Measurements from ENCODE around the gene CCDC9B.

Gene CCDC9B

GRCh38 chr15:40335938-40336743 is 4.6 kb downstream of the CCDC9B start:
- peaks cover 12% of the 10 kb centered on the region for H3K4me1 ChIP-seq (ENCODE audit: insufficient read depth, low read length)
- no peak overlapping the region for H3K4me3 ChIP-seq (ENCODE audit: low read length)
- H2AFZ ChIP-seq (ENCODE audit: low read depth, low read length), result no peak overlapping the region
- H3K36me3 ChIP-seq (ENCODE audit: insufficient read depth, low read length), result no peaks in the 10 kb centered on the region
- peaks cover 2% of the 10 kb centered on the region for H3K27me3 ChIP-seq (ENCODE audit: insufficient read depth, low read length)
- H3K9me3 ChIP-seq (ENCODE audit: low read length), result no peaks in the 10 kb centered on the region

GRCh38 chr15:40334941-40335795 is 5.6 kb downstream of the CCDC9B start:
- Histone ChIP-seq H3K4me1 (ENCODE audit: insufficient read depth, low read length) (peaks cover 6% of the 10 kb centered on the region), H3K27me3 (ENCODE audit: insufficient read depth, low read length) (peaks cover 2% of the 10 kb centered on the region), H3K36me3 (ENCODE audit: insufficient read depth, low read length) (no peaks in the 10 kb centered on the region), H3K9me3 (ENCODE audit: low read length) (no peaks in the 10 kb centered on the region), H2AFZ (ENCODE audit: low read depth, low read length) (no peak overlapping the region), H3K4me3 (ENCODE audit: low read length) (no peak overlapping the region)

GRCh38 chr15:40334541-40334940 is 6.2 kb downstream of the CCDC9B start:
- Histone ChIP-seq H3K9me3 (ENCODE audit: low read length) (no peaks in the 10 kb centered on the region), H3K4me3 (ENCODE audit: low read length) (no peak overlapping the region), H2AFZ (ENCODE audit: low read depth, low read length) (no peak overlapping the region), H3K27me3 (ENCODE audit: insufficient read depth, low read length) (peaks cover 2% of the 10 kb centered on the region), H3K4me1 (ENCODE audit: insufficient read depth, low read length) (peaks cover 12% of the 10 kb centered on the region), H3K36me3 (ENCODE audit: insufficient read depth, low read length) (no peaks in the 10 kb centered on the region)

GRCh38 chr15:40333922-40334492 is 6.7 kb downstream of the CCDC9B start:
- peaks cover 15% of the 10 kb centered on the region for H3K4me1 ChIP-seq (ENCODE audit: insufficient read depth, low read length)
- H3K4me3 ChIP-seq (ENCODE audit: low read length), result no peak overlapping the region
- H2AFZ ChIP-seq (ENCODE audit: low read depth, low read length), result no peak overlapping the region

GRCh38 chr15:40332113-40332781 is 8.5 kb downstream of the CCDC9B start:
- no peaks in the 10 kb centered on the region for H3K9me3 ChIP-seq (ENCODE audit: low read length)
- peaks cover 31% of the 10 kb centered on the region for H3K4me1 ChIP-seq (ENCODE audit: insufficient read depth, low read length)
- no peaks in the 10 kb centered on the region for H3K27me3 ChIP-seq (ENCODE audit: insufficient read depth, low read length)
- H3K4me3 ChIP-seq (ENCODE audit: low read length), result no peak overlapping the region
- no peak overlapping the region for H2AFZ ChIP-seq (ENCODE audit: low read depth, low read length)
- no peaks in the 10 kb centered on the region for H3K36me3 ChIP-seq (ENCODE audit: insufficient read depth, low read length)

More at GRCh38 chr15:40333922-40334492, 6.7 kb downstream of the CCDC9B start:
- H3K36me3 ChIP-seq (ENCODE audit: insufficient read depth, low read length), result no peaks in the 10 kb centered on the region
- H3K27me3 ChIP-seq (ENCODE audit: insufficient read depth, low read length), result peaks cover 2% of the 10 kb centered on the region
- H3K9me3 ChIP-seq (ENCODE audit: low read length), result no peaks in the 10 kb centered on the region

DNA sequence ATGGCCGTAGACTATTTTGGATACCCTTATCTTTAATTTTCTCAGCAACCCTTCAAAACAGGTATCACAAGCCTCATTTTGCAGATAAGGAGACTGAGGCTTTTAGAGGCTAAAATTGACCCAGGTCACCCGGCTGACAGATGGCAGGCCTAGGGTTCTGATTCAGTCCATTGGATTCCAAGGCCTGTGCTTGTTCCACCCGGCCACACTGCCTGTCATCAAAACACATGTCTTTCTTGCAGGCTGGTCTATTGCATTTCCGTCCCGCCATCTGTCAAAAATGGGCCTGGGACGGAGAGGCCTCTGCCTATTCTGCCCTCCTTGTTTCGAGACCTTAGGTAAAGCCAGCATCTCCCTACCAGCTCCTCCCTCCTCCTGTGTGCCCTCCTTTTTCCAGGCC is 9.1 kb downstream of the CCDC9B start:
- Histone ChIP-seq H3K4me1 (ENCODE audit: insufficient read depth, low read length) (peaks cover 37% of the 10 kb centered on the region), H3K36me3 (ENCODE audit: insufficient read depth, low read length) (no peaks in the 10 kb centered on the region), H3K4me3 (ENCODE audit: low read length) (no peak overlapping the region), H3K9me3 (ENCODE audit: low read length) (no peaks in the 10 kb centered on the region), H2AFZ (ENCODE audit: low read depth, low read length) (no peak overlapping the region), H3K27me3 (ENCODE audit: insufficient read depth, low read length) (no peaks in the 10 kb centered on the region)

GRCh38 chr15:40331026-40331425 is 9.7 kb downstream of the CCDC9B start:
- peaks cover 42% of the 10 kb centered on the region for H3K4me1 ChIP-seq (ENCODE audit: insufficient read depth, low read length)
- no peaks in the 10 kb centered on the region for H3K27me3 ChIP-seq (ENCODE audit: insufficient read depth, low read length)
- H3K36me3 ChIP-seq (ENCODE audit: insufficient read depth, low read length), result no peaks in the 10 kb centered on the region
- H3K9me3 ChIP-seq (ENCODE audit: low read length), result no peaks in the 10 kb centered on the region
- H3K4me3 ChIP-seq (ENCODE audit: low read length), result no peak overlapping the region
- H2AFZ ChIP-seq (ENCODE audit: low read depth, low read length), result no peak overlapping the region

- Histone ChIP-seq H3K4me3 (ENCODE audit: low read length) (no peak overlapping the region), H3K36me3 (ENCODE audit: insufficient read depth, low read length) (no peaks in the 10 kb centered on the region), H3K4me1 (ENCODE audit: insufficient read depth, low read length) (peaks cover 48% of the 10 kb centered on the region), H3K27me3 (ENCODE audit: insufficient read depth, low read length) (no peaks in the 10 kb centered on the region), H3K9me3 (ENCODE audit: low read length) (no peaks in the 10 kb centered on the region), H2AFZ (ENCODE audit: low read depth, low read length) (no peak overlapping the region)
Measured at GRCh38 chr15:40330368-40330836, 10.3 kb downstream of the CCDC9B start.

DNA sequence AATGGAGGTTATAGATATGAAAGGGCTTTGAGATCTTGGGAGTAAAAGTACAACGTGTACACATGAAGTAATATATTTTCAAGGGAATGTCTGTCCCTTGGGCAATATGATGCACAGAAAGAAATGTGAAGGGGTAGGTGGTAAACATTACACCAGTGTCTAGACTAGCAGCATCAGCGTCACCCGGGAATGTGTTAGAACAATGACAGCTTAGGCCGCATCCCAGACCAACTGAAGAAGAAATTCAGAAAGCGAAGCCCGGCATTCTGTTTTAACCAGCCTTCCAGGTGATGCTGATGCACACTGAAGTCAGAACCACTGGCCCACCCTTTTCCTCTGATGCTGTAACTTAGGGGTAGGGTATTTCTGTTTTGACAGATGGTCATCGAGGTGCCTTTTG is 10.9 kb downstream of the CCDC9B start:
- no peak overlapping the region for H3K4me3 ChIP-seq (ENCODE audit: low read length)
- H3K27me3 ChIP-seq (ENCODE audit: insufficient read depth, low read length), result no peaks in the 10 kb centered on the region
- H3K36me3 ChIP-seq (ENCODE audit: insufficient read depth, low read length), result no peaks in the 10 kb centered on the region
- peaks cover 54% of the 10 kb centered on the region for H3K4me1 ChIP-seq (ENCODE audit: insufficient read depth, low read length)
- H3K9me3 ChIP-seq (ENCODE audit: low read length), result no peaks in the 10 kb centered on the region
- no peak overlapping the region for H2AFZ ChIP-seq (ENCODE audit: low read depth, low read length)

GRCh38 chr15:40328751-40329150 is 12.0 kb downstream of the CCDC9B start:
- Histone ChIP-seq H2AFZ (ENCODE audit: low read depth, low read length) (no peak overlapping the region), H3K27me3 (ENCODE audit: insufficient read depth, low read length) (no peaks in the 10 kb centered on the region), H3K4me3 (ENCODE audit: low read length) (no peak overlapping the region), H3K36me3 (ENCODE audit: insufficient read depth, low read length) (no peaks in the 10 kb centered on the region), H3K9me3 (ENCODE audit: low read length) (no peaks in the 10 kb centered on the region), H3K4me1 (ENCODE audit: insufficient read depth, low read length) (peaks cover 59% of the 10 kb centered on the region)

DNA sequence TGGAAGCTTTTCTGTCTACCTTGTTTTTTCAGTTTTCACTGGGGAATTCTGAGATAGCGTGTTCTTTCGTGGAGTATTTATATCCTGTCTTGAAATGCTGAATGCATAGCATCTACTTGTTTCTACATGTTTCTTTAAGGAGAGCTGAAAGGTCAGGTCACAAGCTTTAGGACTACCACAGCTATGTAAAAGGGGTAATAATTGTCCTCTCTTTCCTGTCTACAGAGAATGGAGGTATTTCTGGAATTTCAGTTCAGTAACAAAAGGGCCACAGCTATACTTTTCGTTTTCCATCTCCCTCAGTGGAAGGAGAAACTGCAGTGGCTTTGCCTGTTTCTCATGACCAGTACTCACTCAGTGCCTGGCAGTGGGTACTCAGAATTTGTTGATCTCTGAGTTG is 12.6 kb downstream of the CCDC9B start:
- peaks cover 59% of the 10 kb centered on the region for H3K4me1 ChIP-seq (ENCODE audit: insufficient read depth, low read length)
- H2AFZ ChIP-seq (ENCODE audit: low read depth, low read length), result no peak overlapping the region
- no peaks in the 10 kb centered on the region for H3K9me3 ChIP-seq (ENCODE audit: low read length)
- H3K4me3 ChIP-seq (ENCODE audit: low read length), result no peak overlapping the region
- H3K36me3 ChIP-seq (ENCODE audit: insufficient read depth, low read length), result no peaks in the 10 kb centered on the region
- no peaks in the 10 kb centered on the region for H3K27me3 ChIP-seq (ENCODE audit: insufficient read depth, low read length)

DNA sequence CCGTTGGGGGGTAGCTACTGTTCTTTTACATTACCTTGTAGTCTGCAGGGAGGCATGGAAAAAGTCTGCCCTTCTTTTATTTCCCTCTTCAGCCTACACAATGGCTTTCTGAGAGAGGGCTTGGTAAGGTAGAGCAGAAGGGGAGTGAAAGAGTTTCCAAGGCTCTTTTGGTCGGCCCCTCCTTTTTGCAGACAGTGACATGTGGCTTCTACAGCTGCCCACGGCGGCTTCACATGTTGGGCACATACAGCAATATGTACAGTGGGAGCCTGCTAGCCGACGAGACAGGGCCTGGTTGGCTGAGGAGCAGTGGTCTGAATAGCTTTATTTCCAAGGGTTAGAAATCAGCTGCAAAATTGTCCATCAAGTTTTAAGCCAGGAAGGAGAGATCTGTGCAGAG is 13.3 kb downstream of the CCDC9B start:
- Histone ChIP-seq H3K36me3 (ENCODE audit: insufficient read depth, low read length) (no peaks in the 10 kb centered on the region), H3K4me3 (ENCODE audit: low read length) (no peak overlapping the region), H3K9me3 (ENCODE audit: low read length) (no peaks in the 10 kb centered on the region), H2AFZ (ENCODE audit: low read depth, low read length) (no peak overlapping the region), H3K4me1 (ENCODE audit: insufficient read depth, low read length) (peaks cover 65% of the 10 kb centered on the region), H3K27me3 (ENCODE audit: insufficient read depth, low read length) (peaks cover 4% of the 10 kb centered on the region)
